ENCODE measurements around the gene TP53I11.

The TP53I11 gene

GRCh38 chr11:44950625-44951476 lies at the start of gene TP53I11:
Gene TP53I11, minus strand, starts transcription at chr11:44950883. Its CDS starts 12,548 bp downstream, at chr11:44938335.
- DNase-seq, result no peak

- DNase-seq, result no peak
Observed at GRCh38 chr11:44999068-44999467, 48.4 kb upstream of the TP53I11 start.

GRCh38 chr11:44998051-44998450 lies 47.4 kb upstream of the TP53I11 start:
- DNase-seq, result peak; percentile 84

GRCh38 chr11:44997566-44997965 lies 46.9 kb upstream of the TP53I11 start:
- DNase-seq, result peak; percentile 86

GRCh38 chr11:44994753-44995152 lies 44.1 kb upstream of the TP53I11 start:
- DNase-seq, result no peak

GRCh38 chr11:44993971-44994704 lies 43.5 kb upstream of the TP53I11 start:
- no peak for DNase-seq

- no peak for DNase-seq
Observed at GRCh38 chr11:44992774-44993173, 42.1 kb upstream of the TP53I11 start.

GRCh38 chr11:44992181-44992582 lies 41.5 kb upstream of the TP53I11 start:
- DNase-seq, result no peak

- no peak for DNase-seq
Observed at GRCh38 chr11:44990665-44991064, 40.0 kb upstream of the TP53I11 start.

- DNase-seq, result peak; percentile 26
Observed at GRCh38 chr11:44989831-44990566, 39.3 kb upstream of the TP53I11 start.

- DNase-seq, result no peak
Observed at GRCh38 chr11:44988981-44989635, 38.4 kb upstream of the TP53I11 start.

GRCh38 chr11:44988111-44988510 lies 37.4 kb upstream of the TP53I11 start:
- DNase-seq, result no peak

GRCh38 chr11:44987506-44987905 lies 36.8 kb upstream of the TP53I11 start:
- DNase-seq, result no peak

- no peak for DNase-seq
Observed at GRCh38 chr11:44986315-44986714, 35.6 kb upstream of the TP53I11 start.

GRCh38 chr11:44985721-44986120 lies 35.0 kb upstream of the TP53I11 start:
- DNase-seq, result no peak

- DNase-seq, result no peak
Observed at GRCh38 chr11:44983786-44984185, 33.1 kb upstream of the TP53I11 start.

GRCh38 chr11:44982496-44983062 lies 31.9 kb upstream of the TP53I11 start:
- DNase-seq, result no peak

- DNase-seq, result no peak
Observed at GRCh38 chr11:44980533-44981427, 30.1 kb upstream of the TP53I11 start.

GRCh38 chr11:44979543-44980399 lies 29.1 kb upstream of the TP53I11 start:
- no peak for DNase-seq

- DNase-seq, result no peak
Observed at GRCh38 chr11:44978961-44979331, 28.3 kb upstream of the TP53I11 start.
